Measurements from ENCODE around the gene CARD11. TPM values are rescaled to one million over a fixed set of nuclear protein-coding genes. Genes with fewer than 3 reads are reported as not detected.

Gene CARD11
- total RNA-seq, 1 donor from 2014 or later: 11.0 TPM

- H3K4me3 Mint-ChIP-seq (ENCODE audit: low read depth): no peak overlapping the region
- no peak for DNase-seq (ENCODE audit: low spot score, unreplicated experiment)
- H3K9me3 Mint-ChIP-seq (ENCODE audit: low read depth): peaks cover 10% of the 10 kb centered on the region
- TF ChIP-seq CTCF (IDR thresholded peaks at IDR 0.05; ENCODE audit: unreplicated experiment): no peak
- H3K4me1 Mint-ChIP-seq (ENCODE audit: low read depth): no peaks in the 10 kb centered on the region
- H3K36me3 Mint-ChIP-seq (ENCODE audit: insufficient read depth): peaks cover 4% of the 10 kb centered on the region
- no peaks in the 10 kb centered on the region for H3K27me3 Mint-ChIP-seq
- no peak overlapping the region for H3K27ac Mint-ChIP-seq
These were observed 89.2 kb downstream of the CARD11 start for GRCh38 chr7:2954433-2954853.

GRCh38 chr7:2953588-2954407 lies 89.9 kb downstream of the CARD11 start:
- Mint-ChIP-seq H3K27ac (no peak overlapping the region), H3K27me3 (no peaks in the 10 kb centered on the region), H3K36me3 (ENCODE audit: insufficient read depth) (peaks cover 4% of the 10 kb centered on the region), H3K4me3 (ENCODE audit: low read depth) (no peak overlapping the region), H3K9me3 (ENCODE audit: low read depth) (peaks cover 15% of the 10 kb centered on the region), H3K4me1 (ENCODE audit: low read depth) (no peaks in the 10 kb centered on the region)
- no peak for DNase-seq (ENCODE audit: low spot score, unreplicated experiment)
- TF ChIP-seq CTCF (IDR thresholded peaks at IDR 0.05; ENCODE audit: unreplicated experiment): no peak

GRCh38 chr7:2953099-2953498 lies 90.6 kb downstream of the CARD11 start:
- H3K4me3 Mint-ChIP-seq (ENCODE audit: low read depth): no peak overlapping the region
- no peak for DNase-seq (ENCODE audit: low spot score, unreplicated experiment)
- H3K36me3 Mint-ChIP-seq (ENCODE audit: insufficient read depth): peaks cover 4% of the 10 kb centered on the region
- no peak for TF ChIP-seq CTCF (IDR thresholded peaks at IDR 0.05; ENCODE audit: unreplicated experiment)
- H3K27ac Mint-ChIP-seq: no peak overlapping the region
- H3K4me1 Mint-ChIP-seq (ENCODE audit: low read depth): no peaks in the 10 kb centered on the region
- no peaks in the 10 kb centered on the region for H3K27me3 Mint-ChIP-seq
- H3K9me3 Mint-ChIP-seq (ENCODE audit: low read depth): peaks cover 18% of the 10 kb centered on the region

- H3K4me3 Mint-ChIP-seq (ENCODE audit: low read depth): no peak overlapping the region
- H3K9me3 Mint-ChIP-seq (ENCODE audit: low read depth): peaks cover 18% of the 10 kb centered on the region
These were observed 91.4 kb downstream of the CARD11 start for GRCh38 chr7:2952316-2952715.

GRCh38 chr7:2950578-2950977 lies 93.1 kb downstream of the CARD11 start:
- Mint-ChIP-seq H3K27me3 (no peaks in the 10 kb centered on the region), H3K27ac (no peak overlapping the region), H3K4me3 (ENCODE audit: low read depth) (no peak overlapping the region), H3K4me1 (ENCODE audit: low read depth) (no peaks in the 10 kb centered on the region), H3K36me3 (ENCODE audit: insufficient read depth) (peaks cover 4% of the 10 kb centered on the region), H3K9me3 (ENCODE audit: low read depth) (peaks cover 18% of the 10 kb centered on the region)
- DNase-seq (ENCODE audit: low spot score, unreplicated experiment): no peak
- TF ChIP-seq CTCF (IDR thresholded peaks at IDR 0.05; ENCODE audit: unreplicated experiment): no peak

More at GRCh38 chr7:2952316-2952715, 91.4 kb downstream of the CARD11 start:
- Mint-ChIP-seq H3K27ac (no peak overlapping the region), H3K36me3 (ENCODE audit: insufficient read depth) (peaks cover 4% of the 10 kb centered on the region), H3K27me3 (no peaks in the 10 kb centered on the region), H3K4me1 (ENCODE audit: low read depth) (no peaks in the 10 kb centered on the region)
- no peak for DNase-seq (ENCODE audit: low spot score, unreplicated experiment)
- no peak for TF ChIP-seq CTCF (IDR thresholded peaks at IDR 0.05; ENCODE audit: unreplicated experiment)

Data from progenitor cell of endocrine pancreas (in vitro differentiated cells).